K562 (cell line): Measurements from ENCODE around the gene OR10A2. TPM values are rescaled to one million over a fixed set of nuclear protein-coding genes. Genes with fewer than 3 reads are reported as not detected.

Source experiments
- ATAC-seq: fragments of 200-7000 bp; cut with Tn5 transposase; 3 replicates; pipeline ENCODE4 v1.9.1; 2020; ENCODE audit warnings: moderate library complexity
- BruUV-seq: library from RNA; stranded (reverse); fragments of 400-500 nt; replicated peaks from 2 replicates; lab custom pipeline; 2021; lab: Mats Ljungman, UMichigan
- CTCF ChIA-PET: fragments of 300-600 bp; formaldehyde crosslinking; extraction: SDS; loops from one replicate; lab custom pipeline; 2021; ENCODE audit warnings: low intra/inter-chr PET ratio; lab: Yijun Ruan, JAX
- POLR2A ChIA-PET: fragments of 300-600, 350-650 bp; sonication (Branson Sonifier 250); formaldehyde crosslinking; extraction: SDS; loops from one replicate; lab custom pipeline; 2021; ENCODE audit warnings: antibody characterized with exemption, inconsistent platforms; lab: Yijun Ruan, JAX
- DNase-seq, 4 experiments: peaks; one replicate each; pipeline versions ENCODE4 v3.0.0 to v3.0.0-alpha.2; 2011 to 2018; ENCODE audit warnings: low spot score in 3 of 4, mixed read lengths in 3 of 4; ENCODE audit errors: extremely low read depth in 1 of 4
- FAIRE-seq: peaks from 2 replicates; lab custom pipeline; 2011; peaks lifted over from hg19 to GRCh38; lab: Jason Lieb, UNC
- H2AFZ ChIP-seq: 2 replicates; pipeline ENCODE4 v1.6.0; 2011; ENCODE audit warnings: low read depth, low read length, control low read depth, inconsistent platforms
- H3K27ac ChIP-seq: fragments of 200-600 bp; 3 replicates; pipeline ENCODE4 v1.8.0; 2011; ENCODE audit warnings: low read depth, mild to moderate bottlenecking, control low read depth, inconsistent platforms, low read length, moderate library complexity, mixed read lengths; ENCODE audit errors: extremely low read depth
- H3K27me3 ChIP-seq, 2 experiments: fragments of 300-600 bp in 1 of 2; 2 replicates in 1 of 2; 3 replicates in 1 of 2; pipeline versions ENCODE4 v1.6.0 to v1.8.0; 2011; ENCODE audit warnings: inconsistent platforms in 2 of 2, low read length in 2 of 2, mild to moderate bottlenecking in 1 of 2, mixed read lengths in 1 of 2, moderate library complexity in 1 of 2; ENCODE audit not compliant: control insufficient read depth in 2 of 2, insufficient read depth in 2 of 2
- H3K36me3 ChIP-seq: fragments of 300-600 bp; 3 replicates; pipeline ENCODE4 v1.8.0; 2011; ENCODE audit warnings: mild to moderate bottlenecking, low read length, inconsistent platforms; ENCODE audit not compliant: control insufficient read depth, insufficient read depth
- H3K4me1 ChIP-seq, 2 experiments: fragments of 200-600 bp in 1 of 2; replicated peaks in 1 of 2; 2 replicates in 1 of 2; 3 replicates in 1 of 2; pipeline versions ENCODE4 v1.5.1 to v1.8.0; 2011; ENCODE audit warnings: inconsistent platforms in 2 of 2, low read length in 2 of 2, mild to moderate bottlenecking in 1 of 2, mixed read lengths in 1 of 2, moderate library complexity in 1 of 2; ENCODE audit not compliant: control insufficient read depth in 2 of 2, insufficient read depth in 2 of 2
- H3K4me2 ChIP-seq: 2 replicates; pipeline ENCODE4 v1.6.1; 2011; ENCODE audit warnings: low read length, control low read depth, inconsistent platforms, mixed read lengths; ENCODE audit not compliant: insufficient read depth
- H3K4me3 ChIP-seq: fragments of 200-600 bp; sonication (generic), shearing (Covaris generic); 2 replicates; pipeline ENCODE4 v1.5.1; 2016; ENCODE audit warnings: control low read depth, inconsistent platforms
- H3K79me2 ChIP-seq: fragments of 200-600 bp; 3 replicates; pipeline ENCODE4 v1.8.0; 2011; ENCODE audit warnings: low read length, inconsistent platforms; ENCODE audit not compliant: control insufficient read depth, insufficient read depth
- H3K9ac ChIP-seq, 2 experiments: 2 replicates each; pipeline versions ENCODE4 v1.6.0 to v1.6.1; 2011; ENCODE audit warnings: low read depth in 2 of 2, low read length in 2 of 2, control low read depth in 1 of 2, inconsistent platforms in 1 of 2, mild to moderate bottlenecking in 1 of 2, mixed read lengths in 1 of 2; ENCODE audit not compliant: insufficient read depth in 1 of 2
- H3K9me1 ChIP-seq: one replicate; pipeline ENCODE4 v1.6.0; 2011; ENCODE audit warnings: inconsistent platforms, mild to moderate bottlenecking, low read length, moderate library complexity; ENCODE audit not compliant: control insufficient read depth, insufficient read depth
- H3K9me3 ChIP-seq: replicated peaks from 2 replicates; pipeline ENCODE4 v1.5.1; 2011; ENCODE audit warnings: low read depth, low read length, inconsistent platforms; ENCODE audit not compliant: control insufficient read depth, insufficient read depth
- H4K20me1 ChIP-seq: replicated peaks from 2 replicates; pipeline ENCODE4 v1.6.1; 2011; ENCODE audit warnings: low read length, inconsistent platforms, mixed read lengths; ENCODE audit not compliant: control insufficient read depth, insufficient read depth
- ARNT ChIP-seq, 2 experiments: fragments of 450-650 bp; IDR thresholded peaks; 2 replicates each; pipeline ENCODE4 v1.6.1; 2016; ENCODE audit warnings: mild to moderate bottlenecking in 1 of 2
- CCAR2 ChIP-seq: fragments of 200-400 bp; formaldehyde crosslinking; IDR thresholded peaks from 2 replicates; pipeline ENCODE4 v1.6.1; 2017; ENCODE audit warnings: mild to moderate bottlenecking, low read depth, low read length
- FOSL1 ChIP-seq: fragments of 200-800 bp; sonication (Bioruptor generic); conservative IDR thresholded peaks from 2 replicates; pipeline ENCODE4 v1.6.1; 2016; ENCODE audit warnings: missing genetic modification characterization, missing compliant biosample characterization
- KAT2B ChIP-seq: IDR thresholded peaks from one replicate; pipeline ENCODE4 v1.6.1; 2012; ENCODE audit warnings: low read depth, mild to moderate bottlenecking, control low read depth, inconsistent platforms, low read length, moderate library complexity
- KAT7 ChIP-seq: sonication (generic); formaldehyde crosslinking; IDR thresholded peaks from 2 replicates; pipeline ENCODE4 v1.8.0; 2022; ENCODE audit warnings: missing genetic modification reagents, mild to moderate bottlenecking, borderline replicate concordance
- NFIC ChIP-seq: fragments of 450-650 bp; IDR thresholded peaks from 2 replicates; pipeline ENCODE4 v1.6.1; 2017; ENCODE audit warnings: mild to moderate bottlenecking, inconsistent platforms
- NUFIP1 ChIP-seq: fragments of 450-650 bp; IDR thresholded peaks from 2 replicates; pipeline ENCODE4 v1.6.1; 2018; ENCODE audit not compliant: partially characterized antibody
- POLR2B ChIP-seq: fragments of 450-650 bp; IDR thresholded peaks from 2 replicates; pipeline ENCODE4 v1.6.1; 2018; ENCODE audit warnings: low read depth; ENCODE audit not compliant: partially characterized antibody
- SMARCA5 ChIP-seq: fragments of 450-650 bp; IDR thresholded peaks from 2 replicates; pipeline ENCODE4 v1.6.1; 2016
- ZFP30 ChIP-seq: fragments of 250-450 bp; sonication (Bioruptor Pico); IDR thresholded peaks from 2 replicates; pipeline ENCODE4 v1.8.0; 2022; ENCODE audit warnings: moderate library complexity, mild to moderate bottlenecking, inconsistent platforms, borderline replicate concordance
- ZNF263 ChIP-seq: sonication (generic); formaldehyde crosslinking; IDR thresholded peaks from 2 replicates; pipeline ENCODE4 v1.8.0; 2022; ENCODE audit warnings: mild to moderate bottlenecking, missing genetic modification reagents, borderline replicate concordance
- ZNF766 ChIP-seq: fragments of 200-800 bp; sonication (Bioruptor generic); conservative IDR thresholded peaks from 2 replicates; pipeline ENCODE4 v1.6.1; 2016; ENCODE audit warnings: missing genetic modification characterization, missing compliant biosample characterization
- WGBS: fragments of 100-300 bp; shearing (Covaris generic); methylation state at CpG from one replicate; pipeline ENCODE4 v1.1.6; 2016; ENCODE audit warnings: low coverage, mixed read lengths; ENCODE audit not compliant: insufficient coverage; ENCODE audit errors: missing lambda C conversion rate; 5-methylcytosine and 5-hydroxymethylcytosine counted together
- in situ Hi-C: fragments of 300-500 bp; cut with MboI; formaldehyde crosslinking; loops from 4 replicates; pipeline ENCODE4 v1.15.0; 2018; ENCODE audit warnings: inconsistent platforms, mixed read lengths
- intact Hi-C: fragments of 100-400 bp; cut with micrococcal nuclease; formaldehyde crosslinking; loops from 2 replicates; pipeline ENCODE4 v1.14.2; 2022
- polyA plus RNA-seq, 8 experiments: library from polyadenylated mRNA; depleted of rRNA in 4 of 8; stranded (reverse) in 5 of 8; unstranded in 3 of 8; fragments of >200 nt; fragmentation: Nextera tagmentation in 2 of 8; fragmentation: Illumina TruSeq in 1 of 8; extraction: Ambion mirVana in 2 of 8; extraction: Trizol in 1 of 8; gene quantifications; 2 replicates each; pipeline versions ENCODE4 v1.2.1 to v1.2.3, GENCODE V29; 2011 to 2014; ENCODE audit warnings: inconsistent platforms in 1 of 8, missing spikeins in 1 of 8
- total RNA-seq, 7 experiments: library from RNA; depleted of rRNA in 6 of 7; stranded (reverse); fragments of >200 nt in 6 of 7; fragmentation: Illumina TruSeq in 2 of 7; extraction: Trizol in 2 of 7; gene quantifications; 2 replicates each; pipeline versions ENCODE4 v1.2.1 to v1.2.3, GENCODE V29; 2011 to 2021; ENCODE audit warnings: low replicate concordance in 1 of 7

OR10A2 gene
- total and polyA plus RNA-seq, 9 of the 15 experiments (the other 6 are each of a cell fraction or from before 2014, with no cell fraction given) = 0.10 TPM; not detected in 8

- ChIA-PET POLR2A (interaction anchor here (1.2 kb wide), 1 partner anchor 12 kb away, joined by 3 read pairs; no protein-coding TSS in a partner anchor), CTCF (no interaction called here)
- Histone ChIP-seq H3K9me3 (no peaks in the 10 kb centered on the region), H4K20me1 (no peaks in the 10 kb centered on the region), H3K27ac (no peak overlapping the region), H2AFZ (no peak overlapping the region), H3K9me1 (no peaks in the 10 kb centered on the region), H3K79me2 (no peaks in the 10 kb centered on the region), H3K27me3 (no peaks in the 10 kb centered on the region), H3K4me2 (no peak overlapping the region), H3K36me3 (no peaks in the 10 kb centered on the region), H3K4me1 (no peaks in the 10 kb centered on the region), H3K9ac (no peak overlapping the region), H3K4me3 (no peak overlapping the region)
- FAIRE-seq (no peak), ATAC-seq (no peak), DNase-seq (peak in 1 of 4 experiments; percentile 20)
- no TSS peak for BruUV-seq
- 0% methylated on average over 1 of the region's 1 CpG for WGBS
- TF ChIP-seq NUFIP1 (no peak), NFIC (peak; percentile 65), SMARCA5 (no peak), CCAR2 (no peak), ARNT (IDR thresholded peaks at IDR 0.05) (no peak), KAT2B (no peak), POLR2B (no peak), ZNF263 (CRISPR knock-in tag) (peak; percentile 69; the same call in 1 of the 2 replicates), ZNF766 (CRISPR knock-in tag) (peak; percentile 49; the same call in 1 of the 2 replicates), KAT7 (CRISPR knock-in tag) (no peak), FOSL1 (tag) (0 out of 2 replicates have a peak, but pooled peaks have one; percentile 23), ZFP30 (CRISPR knock-in tag) (no peak)
- intact Hi-C loops = no loop called here
- in situ Hi-C loops = no loop called here
Observed at GRCh38 chr11:6855971-6856541, 6.8 kb upstream of the OR10A2 start.
